Stimulated activated CD8-positive, alpha-beta memory T cell treated with anti-CD3 and anti-CD28 coated beads, Interleukin-15, amount 100 ng/mL, for 1 hour (primary cell): ENCODE data around the gene GLRX.

Source experiments
- DNase-seq: peaks from one replicate; pipeline ENCODE4 v3.0.0-alpha.2; 2020; ENCODE audit warnings: low read depth

Gene GLRX

GRCh38 chr5:95822542-95823181 lies at the start of gene GLRX:
Gene GLRX, minus strand, starts transcription at chr5:95822726. Its CDS starts 64 bp downstream, at chr5:95822662.
- no peak for DNase-seq

GRCh38 chr5:95871146-95871806 lies 48.8 kb upstream of the GLRX start:
- DNase-seq: no peak

- DNase-seq: no peak
These were observed 47.7 kb upstream of the GLRX start for GRCh38 chr5:95870105-95870672.

GRCh38 chr5:95869173-95869855 lies 46.8 kb upstream of the GLRX start:
- DNase-seq: peak; percentile 26

- DNase-seq: no peak
These were observed 45.6 kb upstream of the GLRX start for GRCh38 chr5:95868136-95868535.

- DNase-seq: no peak
These were observed 44.0 kb upstream of the GLRX start for GRCh38 chr5:95866435-95867040.

- no peak for DNase-seq
These were observed 42.5 kb upstream of the GLRX start for GRCh38 chr5:95864944-95865504.

GRCh38 chr5:95864456-95864855 lies 41.9 kb upstream of the GLRX start:
- DNase-seq: no peak

- no peak for DNase-seq
These were observed 40.8 kb upstream of the GLRX start for GRCh38 chr5:95863383-95863757.

- DNase-seq: no peak
These were observed 40.3 kb upstream of the GLRX start for GRCh38 chr5:95862671-95863382.

- DNase-seq: no peak
These were observed 39.5 kb upstream of the GLRX start for GRCh38 chr5:95861864-95862561.

- no peak for DNase-seq
These were observed 38.8 kb upstream of the GLRX start for GRCh38 chr5:95861221-95861863.

- no peak for DNase-seq
These were observed 37.1 kb upstream of the GLRX start for GRCh38 chr5:95859661-95860060.

GRCh38 chr5:95858661-95859595 lies 36.4 kb upstream of the GLRX start:
- peak; percentile 84 for DNase-seq

- DNase-seq: no peak
These were observed 35.5 kb upstream of the GLRX start for GRCh38 chr5:95858023-95858461.

GRCh38 chr5:95857185-95857945 lies 34.8 kb upstream of the GLRX start:
- DNase-seq: no peak

GRCh38 chr5:95856501-95856981 lies 34.0 kb upstream of the GLRX start:
- DNase-seq: no peak

- DNase-seq: no peak
These were observed 31.0 kb upstream of the GLRX start for GRCh38 chr5:95853490-95853889.
